ENCODE data around the gene ANKS3.

The ANKS3 gene

DNA sequence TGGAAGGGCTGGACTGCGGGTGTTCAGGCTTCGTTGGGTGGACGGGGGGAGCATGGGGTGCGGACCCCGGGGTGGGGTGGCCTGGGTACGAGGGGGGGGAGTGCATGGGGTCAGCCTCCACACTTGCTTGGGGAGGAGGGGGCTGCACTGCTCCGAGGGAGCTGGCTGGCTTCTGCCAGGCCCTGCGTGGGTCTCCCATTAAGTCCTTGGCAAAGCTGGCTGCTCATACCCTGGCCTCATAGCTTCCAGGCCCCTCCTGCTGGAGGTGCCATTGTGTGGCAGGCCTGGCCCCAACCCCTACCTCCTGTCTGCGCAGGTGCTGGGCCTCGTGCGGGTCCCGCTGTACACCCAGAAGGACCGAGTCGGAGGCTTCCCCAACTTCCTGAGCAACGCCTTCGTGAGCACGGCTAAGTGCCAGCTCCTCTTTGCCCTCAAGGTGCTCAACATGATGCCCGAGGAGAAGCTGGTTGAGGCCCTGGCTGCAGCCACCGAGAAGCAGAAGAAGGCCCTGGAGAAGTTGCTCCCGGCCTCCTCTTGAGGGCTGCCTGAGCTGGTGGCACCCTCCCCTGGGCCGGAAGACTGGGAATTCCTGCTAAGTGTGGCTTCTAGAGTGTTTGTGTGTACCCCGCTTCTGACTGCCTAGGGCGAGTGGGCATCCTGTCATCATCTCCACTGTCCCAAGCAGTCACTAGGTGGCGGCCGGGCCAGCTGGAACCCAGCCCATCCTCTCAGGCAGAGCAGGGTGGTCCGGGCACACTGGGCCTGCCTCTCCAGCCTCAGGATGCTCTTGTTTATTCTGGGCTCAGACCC, 39.2 kb downstream of the ANKS3 start:
- DNase-seq, result peak; percentile 60

DNA sequence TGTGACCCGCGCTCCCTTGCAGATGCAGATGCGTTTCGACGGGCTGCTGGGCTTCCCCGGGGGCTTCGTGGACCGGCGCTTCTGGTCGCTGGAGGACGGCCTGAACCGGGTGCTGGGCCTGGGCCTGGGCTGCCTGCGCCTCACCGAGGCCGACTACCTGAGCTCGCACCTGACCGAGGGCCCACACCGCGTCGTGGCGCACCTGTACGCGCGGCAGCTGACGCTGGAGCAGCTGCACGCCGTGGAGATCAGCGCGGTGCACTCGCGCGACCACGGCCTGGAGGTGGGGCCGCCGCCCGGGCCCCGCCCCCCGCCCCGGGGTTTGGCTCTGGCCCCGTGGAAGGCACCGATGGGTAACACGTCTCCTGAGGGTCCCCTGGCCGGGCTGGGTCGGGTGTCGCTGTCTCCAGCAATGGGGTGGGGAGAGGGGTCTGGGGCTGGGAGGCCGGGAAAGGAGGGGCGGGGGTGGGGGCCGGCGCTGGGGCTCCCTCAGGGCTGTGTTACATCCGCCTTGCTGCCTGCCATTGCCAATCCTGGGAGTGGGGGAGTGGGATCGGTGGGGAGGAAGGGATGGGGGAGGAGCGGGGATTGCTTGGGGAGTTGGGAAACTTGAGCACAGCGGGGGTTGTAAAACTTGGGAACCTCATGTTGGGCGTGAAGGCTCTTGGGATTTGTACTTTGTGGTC, 40.0 kb downstream of the ANKS3 start:
- peak; percentile 58 for DNase-seq

DNA sequence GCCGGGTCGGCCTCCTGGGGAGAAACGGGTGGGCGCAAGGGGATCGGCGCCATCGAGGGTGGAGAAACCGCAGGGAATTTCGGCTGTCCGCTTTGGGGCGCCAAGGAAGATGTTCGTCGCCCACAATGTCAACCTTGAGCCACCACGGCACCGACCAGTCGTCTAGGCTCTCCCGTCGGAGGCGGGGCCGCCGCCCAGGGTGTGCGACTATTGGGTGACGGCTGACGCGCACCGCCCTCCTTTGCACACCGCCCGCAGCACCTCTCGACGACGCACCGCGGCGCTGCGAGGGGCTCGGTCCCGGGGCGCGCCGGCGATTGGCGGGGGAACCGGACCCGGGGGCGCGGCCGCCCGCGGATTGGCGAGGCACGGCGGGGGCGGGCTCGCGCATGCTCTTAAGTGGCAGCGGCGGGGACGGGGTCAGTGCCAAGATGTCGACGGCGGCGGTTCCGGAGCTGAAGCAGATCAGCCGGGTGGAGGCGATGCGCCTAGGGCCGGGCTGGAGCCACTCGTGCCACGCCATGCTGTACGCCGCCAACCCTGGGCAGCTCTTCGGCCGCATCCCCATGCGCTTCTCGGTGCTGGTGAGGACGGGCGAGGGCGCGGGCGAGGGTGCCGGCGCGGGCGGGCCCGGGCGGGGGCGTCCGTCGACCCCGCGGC, 40.6 kb downstream of the ANKS3 start, which contains the start of gene NUDT16L1:
TSS of gene NUDT16L1 (plus strand) at position 267 of the 660 bp plus-strand sequence. CDS start at position 432, 165 bp downstream.
- peak; percentile 97 for DNase-seq

DNA sequence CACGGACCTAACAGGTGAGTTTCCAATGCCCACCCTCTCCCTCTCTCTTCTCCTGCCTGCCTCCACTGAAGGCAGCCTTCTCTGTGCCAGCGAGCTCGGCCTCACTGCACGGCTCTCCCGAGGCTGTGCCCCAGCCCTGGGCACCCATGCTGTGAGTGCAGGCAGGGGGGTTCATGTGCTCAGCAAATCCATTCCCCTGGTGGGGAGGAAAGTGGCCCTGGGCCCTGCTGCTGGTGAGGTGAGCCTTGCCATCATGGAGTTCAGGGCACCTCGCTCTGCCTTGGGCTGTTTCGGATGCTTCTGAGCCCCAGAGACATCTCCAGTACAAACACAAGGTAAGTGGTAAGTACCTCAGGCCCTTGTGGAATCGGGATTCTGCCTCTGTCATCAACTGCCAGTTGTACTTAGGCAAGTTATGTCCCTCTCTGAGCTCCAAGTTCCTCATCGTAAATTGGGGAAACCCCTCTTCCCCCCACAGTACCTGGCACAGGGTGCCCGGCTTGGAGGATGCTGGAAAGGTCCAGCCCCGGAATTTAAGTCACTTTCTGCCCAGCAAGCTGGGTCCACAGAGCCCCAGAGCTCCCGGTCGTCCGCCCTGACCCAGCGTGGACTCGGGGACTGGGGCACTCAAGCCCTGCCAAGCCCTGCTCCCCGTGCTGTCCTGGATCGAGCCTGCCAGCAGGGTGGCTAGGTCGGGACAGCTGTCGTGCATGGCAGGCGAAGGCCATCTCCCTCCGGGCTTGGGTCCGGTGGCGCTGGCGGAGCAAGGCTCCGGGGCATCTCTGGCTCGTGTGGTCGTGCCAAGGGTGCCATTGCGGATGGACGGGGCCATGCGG, 41.4 kb downstream of the ANKS3 start:
- peak; percentile 26 for DNase-seq

DNA sequence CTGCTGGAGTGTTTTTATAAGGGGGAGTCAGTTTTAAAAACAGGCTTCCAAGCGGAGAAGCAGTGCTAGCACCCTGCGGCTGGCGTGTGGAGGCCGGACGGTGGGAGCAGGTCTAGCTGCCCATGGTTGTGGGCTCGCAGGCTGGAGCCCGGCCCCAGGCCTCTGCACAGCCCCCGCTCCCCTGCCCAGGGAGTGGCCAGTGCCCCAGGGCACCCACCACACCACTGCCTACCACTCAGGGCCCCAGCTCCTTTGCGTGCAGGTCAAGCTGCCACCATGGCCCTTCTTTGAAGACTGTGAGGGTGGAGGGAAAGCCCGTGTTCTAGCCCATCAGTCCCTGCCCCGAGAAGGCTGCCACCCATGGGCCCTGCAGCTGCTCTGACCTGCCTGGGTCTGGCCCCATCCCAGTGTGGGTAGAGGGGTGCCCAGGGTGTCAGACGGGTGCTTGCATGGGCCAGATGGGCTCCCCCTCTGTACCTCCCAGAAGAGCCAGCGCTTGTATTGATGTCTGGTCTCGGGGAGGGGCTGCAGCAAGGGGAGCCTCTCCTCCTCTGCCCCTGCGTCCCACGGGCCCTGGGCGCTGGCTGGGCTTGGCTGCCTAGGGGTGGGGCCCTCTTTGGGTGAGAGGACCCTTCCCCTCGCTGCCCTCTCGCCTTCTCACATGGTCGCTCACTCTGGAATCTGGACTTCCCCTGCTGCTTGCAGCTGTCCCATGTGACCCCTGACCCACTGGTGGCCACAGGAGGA, 42.2 kb downstream of the ANKS3 start:
- peak; percentile 27 for DNase-seq

DNA sequence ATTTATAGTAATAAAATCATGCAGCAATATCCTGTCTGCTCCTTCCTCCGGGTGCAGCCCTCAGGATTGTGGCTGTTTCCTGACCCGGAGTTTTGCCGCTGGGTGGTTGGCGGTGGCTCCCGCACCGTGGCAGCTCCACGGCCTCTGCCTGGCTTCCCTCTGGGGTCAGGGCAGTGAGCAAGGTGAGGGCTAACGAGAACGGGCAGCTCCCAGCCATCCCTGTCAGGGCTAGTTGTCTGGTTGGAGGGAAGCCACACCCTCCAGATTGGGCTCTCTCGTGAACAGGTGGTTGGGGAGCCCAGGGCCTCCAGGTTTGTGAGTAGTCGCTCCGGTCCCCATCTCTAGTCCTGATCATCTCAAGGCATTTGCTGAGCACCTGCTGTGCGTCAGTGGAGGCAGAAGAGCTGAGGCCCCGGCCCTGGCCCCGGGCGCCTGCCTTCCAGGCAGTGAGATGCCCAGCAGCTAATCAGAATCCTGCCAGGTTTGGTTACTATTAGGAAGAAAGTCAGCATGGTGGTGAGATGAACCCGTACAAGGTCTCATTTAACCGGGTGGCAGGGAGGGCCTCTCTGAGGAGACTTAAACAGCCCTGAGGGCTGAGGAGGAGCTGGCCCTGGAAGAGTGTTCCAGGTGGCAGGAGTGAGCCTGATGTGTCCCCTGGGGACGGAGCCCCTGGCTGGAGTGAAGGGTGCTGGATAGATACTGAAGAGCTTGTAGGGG, 43.0 kb downstream of the ANKS3 start:
- peak; percentile 20 for DNase-seq

DNA sequence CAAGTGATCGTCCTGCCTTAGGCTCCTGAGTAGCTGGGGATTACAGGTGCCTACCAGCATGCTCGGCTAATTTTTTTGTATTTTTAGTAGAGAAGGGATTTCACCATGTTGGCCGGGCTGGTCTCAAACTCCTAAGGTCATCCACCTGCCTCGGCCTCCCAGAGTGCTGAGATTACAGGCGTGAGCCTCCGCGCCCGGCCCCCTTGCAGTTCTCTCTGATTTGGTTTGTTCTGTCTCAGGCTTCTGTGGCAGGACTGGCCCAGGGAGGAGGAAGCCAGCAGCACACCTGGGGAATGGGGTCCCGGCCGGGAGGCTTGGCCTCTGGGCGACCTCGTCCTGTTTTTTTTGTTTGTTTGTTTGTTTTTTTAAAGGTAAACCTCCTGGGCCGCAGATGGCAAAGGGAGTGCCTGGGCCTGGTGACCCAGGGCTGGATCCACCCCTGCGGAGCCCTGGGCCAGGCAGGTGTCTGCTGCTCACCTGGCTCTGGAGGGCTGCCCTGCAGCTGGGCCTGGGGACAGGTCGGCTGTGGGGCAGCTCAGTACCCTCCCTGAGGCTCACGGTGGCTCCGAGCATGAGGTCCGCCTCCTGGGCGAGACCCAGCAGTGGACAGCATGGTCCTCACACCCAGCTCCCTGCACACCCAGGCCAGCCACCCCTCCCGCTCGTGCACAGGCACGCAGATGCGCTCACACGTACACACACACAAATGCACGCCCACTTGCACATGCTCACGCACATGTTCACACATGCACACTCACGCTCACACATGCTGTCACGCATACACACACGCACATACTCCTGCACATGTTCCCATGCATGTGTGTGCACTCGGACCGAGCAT, 44.0 kb downstream of the ANKS3 start:
- DNase-seq, result no peak

DNA sequence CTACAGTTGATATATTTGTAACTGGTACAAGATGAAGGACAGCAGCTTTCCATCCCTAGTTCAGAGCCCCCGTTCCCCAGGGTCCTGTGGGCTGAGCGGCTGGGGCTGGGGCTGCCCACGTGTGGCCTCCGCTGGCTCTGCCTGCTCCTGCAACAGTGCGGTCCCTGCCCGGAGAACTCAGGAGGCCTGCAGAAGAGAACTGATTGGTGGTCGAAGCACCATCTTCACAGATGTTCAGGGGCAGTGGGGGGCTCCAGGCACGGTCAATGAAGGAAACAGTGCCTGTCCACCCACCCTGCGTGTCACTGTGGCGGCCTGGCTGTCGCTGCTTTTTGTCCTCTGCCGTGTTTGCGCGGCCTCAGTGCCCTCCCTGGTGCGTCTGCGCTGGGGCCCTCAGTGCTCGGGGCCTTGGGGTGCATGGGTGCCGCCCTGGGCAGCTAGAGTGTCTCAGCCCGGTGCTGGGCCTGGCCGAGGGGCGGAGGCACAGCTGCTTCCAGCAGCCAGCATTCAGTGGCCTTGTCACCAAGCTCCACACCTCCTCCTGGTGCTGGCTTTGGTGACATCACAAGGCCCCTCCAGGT, 44.9 kb downstream of the ANKS3 start:
- DNase-seq, result no peak

DNA sequence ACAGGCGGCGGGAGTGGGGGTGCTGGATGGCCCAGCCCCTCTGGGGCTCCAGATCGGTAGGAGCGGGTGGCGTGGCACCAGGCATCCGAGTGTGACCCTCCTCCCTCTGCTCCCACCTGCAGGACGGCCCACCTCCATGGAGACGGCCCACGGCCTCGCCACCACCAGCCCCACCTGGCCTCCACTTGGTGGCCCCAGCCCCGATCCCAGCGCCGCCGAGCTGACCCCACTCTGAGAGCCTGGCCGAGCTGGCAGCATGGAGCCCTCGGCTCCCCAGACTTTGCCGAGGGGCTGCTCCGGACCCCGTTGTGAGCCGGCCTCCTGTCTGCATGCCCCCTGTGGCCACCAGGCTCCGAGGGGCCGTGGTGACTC, 45.4 kb downstream of the ANKS3 start:
- DNase-seq, result no peak

DNA sequence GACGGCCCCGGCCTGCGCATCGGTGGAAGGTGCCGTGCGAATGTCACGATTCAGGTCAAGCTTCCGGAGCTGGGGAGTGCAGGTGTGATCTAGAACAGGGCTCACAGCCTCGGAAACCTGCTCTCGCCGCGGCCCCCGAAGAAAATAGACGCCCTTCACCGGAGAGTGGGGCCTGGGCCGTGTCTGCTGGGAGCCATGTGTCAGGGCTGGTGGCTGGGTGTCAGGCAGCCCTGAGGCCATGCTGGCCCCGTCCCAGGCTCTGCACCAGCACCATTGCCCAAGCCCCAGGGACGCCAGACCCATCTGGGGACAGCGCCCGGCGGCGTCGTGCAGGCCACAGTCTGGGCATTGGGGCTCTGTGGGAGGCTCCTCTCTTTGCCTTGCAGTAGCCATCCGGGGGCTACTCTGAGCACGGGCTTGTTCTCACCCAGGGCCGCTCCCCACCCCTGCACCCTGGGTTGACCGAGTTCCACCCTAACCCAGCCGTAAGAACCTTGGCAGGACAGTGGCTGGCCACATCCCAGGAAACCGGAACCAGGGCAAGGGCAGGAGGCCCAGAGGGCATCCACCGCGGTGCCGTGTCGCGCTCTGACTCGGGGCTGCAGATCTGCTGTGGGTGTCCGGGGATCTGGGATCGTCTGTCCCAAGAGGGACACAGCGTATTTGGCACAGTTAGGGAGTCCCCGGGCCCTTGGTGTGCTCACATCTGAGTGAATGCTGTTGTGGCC, 46.0 kb downstream of the ANKS3 start:
- DNase-seq, result no peak

DNA sequence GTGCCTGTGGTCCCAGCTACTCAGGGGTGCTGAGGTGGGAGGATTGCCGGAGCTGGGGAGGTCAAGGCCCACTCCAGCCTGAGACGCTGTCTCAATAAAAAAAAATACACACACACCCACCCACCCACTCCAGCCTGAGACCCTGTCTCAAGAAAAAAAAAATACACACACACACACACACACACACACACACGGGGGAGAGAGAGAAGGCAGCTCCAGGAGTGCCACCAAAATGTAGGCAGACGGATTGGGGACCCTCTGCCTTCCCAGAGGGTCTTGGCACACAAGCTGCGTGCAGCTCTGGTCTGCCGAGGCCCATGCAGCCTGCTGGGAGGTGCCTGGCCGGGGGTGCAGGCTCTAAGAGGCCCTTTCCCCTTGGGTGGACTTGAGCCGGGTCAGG, 46.7 kb downstream of the ANKS3 start:
- DNase-seq, result no peak

DNA sequence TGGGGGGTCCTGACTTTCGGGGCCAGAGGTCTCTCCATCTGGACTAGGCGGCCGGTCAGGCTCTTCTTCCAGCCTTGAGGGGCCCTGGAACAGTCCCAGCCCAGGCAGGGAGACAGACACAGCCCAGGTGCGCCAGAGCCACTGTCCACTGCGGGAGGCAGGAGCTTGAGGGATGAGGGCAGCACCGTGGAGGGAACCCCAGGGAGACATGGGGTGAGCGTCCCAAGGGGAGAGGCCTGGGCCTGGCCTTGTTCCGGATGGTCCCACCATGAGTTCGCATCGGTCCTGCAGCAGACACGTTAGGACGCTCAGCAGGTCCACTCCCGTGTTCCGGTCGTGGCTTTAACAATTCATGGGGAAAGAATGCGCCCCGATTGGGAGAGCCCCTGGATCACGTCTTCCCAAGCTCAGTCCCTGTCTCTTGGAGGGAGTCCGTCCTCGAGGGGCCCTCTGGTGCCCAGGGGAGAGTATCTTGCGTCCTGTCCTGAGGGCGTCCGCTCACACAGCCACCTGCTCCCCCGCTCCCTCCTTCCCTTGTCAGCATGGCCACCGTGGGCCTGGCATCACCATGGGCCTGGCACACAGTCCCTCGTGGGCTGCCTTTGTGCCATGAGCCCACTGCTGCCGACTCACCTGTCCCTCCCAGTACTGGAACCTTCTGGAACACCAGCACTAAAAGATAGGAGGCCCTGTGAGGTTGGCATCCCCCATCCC, 47.4 kb downstream of the ANKS3 start:
- DNase-seq, result no peak

DNA sequence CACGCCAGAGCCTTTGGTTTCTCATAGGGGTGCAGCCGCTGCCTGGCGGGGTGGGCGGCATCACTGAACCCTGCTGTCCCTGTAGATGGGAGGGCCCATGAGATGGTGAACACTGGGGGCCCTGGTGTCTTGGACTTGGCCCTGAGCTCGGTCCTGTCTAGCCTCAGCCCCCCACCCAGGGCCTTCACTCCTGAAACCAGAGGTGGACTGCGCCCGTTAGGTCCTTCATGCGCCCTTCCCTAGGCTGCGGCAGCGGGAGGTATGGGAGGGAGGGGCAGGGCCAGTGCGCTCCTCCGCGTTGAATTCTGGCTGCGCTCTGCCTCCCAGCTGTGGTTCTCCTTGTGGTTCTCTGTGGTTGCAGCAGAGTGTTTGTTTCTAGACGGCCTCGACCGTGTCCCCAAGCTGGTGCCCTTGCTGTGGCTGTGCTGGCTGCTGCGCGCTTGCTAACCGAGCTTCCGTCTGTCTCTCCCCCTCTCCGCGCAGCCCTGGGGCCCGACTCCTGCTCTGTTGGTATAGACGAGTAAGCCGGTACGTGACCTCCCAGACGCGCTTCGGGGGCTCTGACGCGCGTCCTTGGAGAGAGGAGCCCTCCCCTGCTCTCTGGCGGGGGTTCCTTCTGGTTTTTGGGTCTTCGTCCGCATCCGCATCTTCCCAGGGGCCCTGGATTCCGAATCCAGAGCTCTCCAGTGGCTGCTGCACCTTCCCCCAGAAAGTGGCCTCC, 48.1 kb downstream of the ANKS3 start:
- no peak for DNase-seq

DNA sequence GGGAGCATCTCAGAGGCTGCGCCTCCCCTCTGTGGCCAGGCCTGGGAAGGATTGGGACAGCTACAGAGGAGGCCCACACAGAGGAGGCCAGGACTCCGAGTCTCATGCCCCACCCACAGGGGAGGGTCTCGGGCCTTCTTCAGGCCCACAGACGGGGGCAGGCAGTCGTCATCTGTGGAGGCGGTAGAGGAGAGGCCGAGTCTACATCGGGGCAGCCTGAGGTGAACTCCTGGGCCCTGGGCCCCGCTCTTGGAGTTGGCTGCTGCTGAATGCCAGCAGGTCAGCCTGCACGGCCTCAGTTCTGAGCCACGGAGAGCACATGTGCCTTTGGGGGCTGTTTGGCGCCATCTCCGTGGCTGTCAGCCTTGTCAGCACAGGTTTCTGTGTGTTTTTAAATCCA, 48.8 kb downstream of the ANKS3 start:
- no peak for DNase-seq

DNA sequence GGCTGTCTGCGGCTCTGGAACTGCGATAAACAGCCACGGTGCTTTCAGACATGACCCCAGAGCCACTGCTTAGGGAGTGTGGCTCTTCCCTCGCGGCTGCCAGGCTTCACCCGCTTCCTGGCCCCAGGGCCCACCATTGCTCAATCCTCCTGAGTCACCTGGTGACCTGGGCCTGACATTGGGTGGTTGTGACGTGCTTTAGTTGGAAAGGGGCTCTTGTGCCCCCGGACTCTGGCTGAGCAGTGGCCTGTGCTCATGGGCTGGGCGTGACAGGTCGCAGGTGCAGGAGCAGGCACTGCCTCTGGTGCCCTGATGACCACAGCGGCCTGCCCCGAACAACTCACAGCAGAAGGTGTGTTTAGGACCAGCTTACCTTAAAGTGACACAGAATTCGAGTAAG, 49.3 kb downstream of the ANKS3 start:
- DNase-seq, result no peak

DNA sequence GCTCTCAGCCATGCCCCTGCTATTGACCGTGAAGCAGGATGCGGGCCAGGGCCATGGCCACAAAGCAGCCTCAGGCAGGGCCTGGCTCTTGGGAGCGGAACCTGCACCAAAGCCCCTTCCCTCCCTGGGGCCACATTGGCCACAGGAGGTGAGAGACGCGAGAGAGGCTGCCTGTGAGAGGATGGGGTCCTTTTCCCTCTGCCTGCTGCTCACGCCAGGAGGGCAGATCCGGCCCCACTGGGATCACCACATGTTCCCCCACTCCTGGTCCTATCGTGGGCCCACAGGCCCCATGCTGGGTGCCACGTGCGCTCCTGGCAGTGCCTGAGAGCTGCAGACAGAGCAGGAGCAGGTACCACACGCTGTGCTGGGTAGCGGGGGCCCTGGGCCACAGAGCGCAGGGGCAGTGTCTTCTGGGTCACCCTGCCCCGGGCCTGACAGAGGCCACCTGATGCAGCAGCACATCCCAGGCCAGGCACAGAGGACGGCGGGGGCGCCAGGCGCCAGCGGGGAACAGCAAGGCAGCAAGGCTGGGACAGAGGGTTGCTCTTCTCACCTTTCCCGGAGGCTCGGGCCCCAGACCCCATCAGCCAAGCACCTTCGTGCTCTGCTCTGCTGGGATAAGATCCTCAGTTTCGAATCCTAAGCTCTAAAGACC, 49.9 kb downstream of the ANKS3 start:
- DNase-seq, result no peak

DNA sequence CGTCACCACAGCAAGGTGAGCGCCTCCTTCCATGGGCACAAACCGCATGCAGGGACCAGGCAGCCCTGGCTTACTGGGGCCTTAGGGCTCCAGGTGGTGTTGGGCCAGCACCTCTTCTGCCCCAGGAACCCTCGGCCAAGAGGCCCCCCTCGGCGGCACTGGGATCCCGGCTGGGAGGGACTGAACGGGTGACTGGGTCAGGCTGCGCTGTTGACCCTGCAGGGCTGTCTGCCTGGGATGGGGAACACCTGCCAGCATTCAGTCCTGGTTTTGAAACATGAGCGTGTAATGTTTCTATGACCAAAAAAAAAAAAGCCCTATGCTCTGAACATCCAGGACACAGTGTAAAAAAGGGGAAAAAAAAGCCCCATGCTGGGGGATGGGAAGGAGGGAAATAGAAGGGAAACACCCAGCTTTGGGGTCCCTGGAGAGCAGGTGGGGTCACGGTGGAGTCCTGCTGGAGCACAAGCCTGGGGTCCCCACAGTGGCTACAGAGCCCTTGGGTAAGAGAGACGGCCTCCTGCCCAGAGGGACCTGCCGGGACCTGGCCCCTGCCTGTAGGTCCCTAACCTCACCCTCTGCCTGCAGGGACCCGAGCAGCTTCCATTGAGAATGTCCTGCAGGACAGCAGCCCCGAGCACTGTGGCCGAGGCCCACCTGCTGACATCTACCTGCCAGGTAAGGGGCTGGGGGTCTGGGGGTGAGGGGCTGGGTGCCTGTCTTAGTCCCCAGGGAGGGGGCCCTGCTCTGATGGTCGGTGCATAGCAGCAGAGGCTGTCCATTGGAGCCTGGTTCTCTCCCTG, 50.6 kb downstream of the ANKS3 start:
- no peak for DNase-seq

Data from 8988T (cell line).